ENCODE measurements around the gene CLCN6. TPM values are rescaled to one million over a fixed set of nuclear protein-coding genes. Genes with fewer than 3 reads are reported as not detected.
"Not testable (repeated sequence)": the region's sequence is repeated elsewhere in the genome, so short reads cannot be mapped to it uniquely, and the experiment has no call there.

The CLCN6 gene
- total RNA-seq, 1 donor from 2014 or later, result 16.1 TPM

DNA sequence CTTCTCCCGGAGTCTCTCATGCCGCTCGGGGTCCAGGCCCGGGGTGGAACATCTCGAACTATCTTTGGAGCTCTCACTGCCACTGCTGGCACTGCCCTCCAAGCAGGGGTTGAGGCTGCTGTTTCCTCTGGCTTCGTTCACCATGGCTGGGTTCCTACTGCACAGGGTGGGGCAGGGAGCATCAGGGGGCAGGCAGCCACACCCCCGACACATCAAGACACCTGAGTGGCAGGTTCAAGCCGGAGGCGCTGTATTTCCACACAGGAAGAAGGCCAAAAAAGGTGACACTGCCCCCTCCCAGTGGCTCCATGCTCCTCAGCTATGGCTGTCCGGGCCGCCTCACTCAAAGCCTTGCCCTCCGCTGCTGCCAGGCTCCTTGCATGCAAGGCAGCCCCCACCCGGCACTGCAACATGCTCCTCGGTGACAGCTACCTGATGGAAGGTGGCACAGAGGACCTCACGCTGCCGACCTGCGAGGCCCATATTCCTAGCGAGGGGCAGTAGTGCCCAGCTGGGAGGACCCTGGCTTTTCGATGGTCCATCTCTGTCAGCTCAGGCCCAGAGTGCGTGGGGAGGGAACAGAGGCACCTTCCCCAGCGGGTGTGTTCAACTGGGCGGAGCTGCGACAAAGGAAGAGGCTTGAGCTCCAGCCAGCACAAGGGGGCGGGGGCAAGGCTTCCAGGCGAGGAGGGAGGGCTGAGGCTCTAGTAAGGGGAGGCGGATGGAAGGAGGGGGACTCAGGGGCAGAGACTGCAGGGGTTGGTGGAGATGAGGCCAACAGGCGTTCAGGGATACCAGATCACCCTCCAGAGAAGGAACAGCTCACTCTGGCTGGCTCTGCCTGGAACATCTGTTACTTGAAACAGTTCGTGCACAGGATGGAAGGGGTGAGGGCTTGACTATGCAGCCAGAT is 2.8 kb upstream of the CLCN6 start:
- Histone ChIP-seq H3K27ac (replicated peaks) (peak overlapping the region; percentile 98), H3K4me3 (peak overlapping the region; percentile 80), H3K36me3 (peaks cover 33% of the 10 kb centered on the region), H3K9me3 (replicated peaks) (no peaks in the 10 kb centered on the region), H3K27me3 (ENCODE audit: low read depth) (no peaks in the 10 kb centered on the region), H3K4me1 (peaks cover 91% of the 10 kb centered on the region)
- intact Hi-C loops (cut with micrococcal nuclease), result no loop called here
- TF ChIP-seq, protein P1, sequence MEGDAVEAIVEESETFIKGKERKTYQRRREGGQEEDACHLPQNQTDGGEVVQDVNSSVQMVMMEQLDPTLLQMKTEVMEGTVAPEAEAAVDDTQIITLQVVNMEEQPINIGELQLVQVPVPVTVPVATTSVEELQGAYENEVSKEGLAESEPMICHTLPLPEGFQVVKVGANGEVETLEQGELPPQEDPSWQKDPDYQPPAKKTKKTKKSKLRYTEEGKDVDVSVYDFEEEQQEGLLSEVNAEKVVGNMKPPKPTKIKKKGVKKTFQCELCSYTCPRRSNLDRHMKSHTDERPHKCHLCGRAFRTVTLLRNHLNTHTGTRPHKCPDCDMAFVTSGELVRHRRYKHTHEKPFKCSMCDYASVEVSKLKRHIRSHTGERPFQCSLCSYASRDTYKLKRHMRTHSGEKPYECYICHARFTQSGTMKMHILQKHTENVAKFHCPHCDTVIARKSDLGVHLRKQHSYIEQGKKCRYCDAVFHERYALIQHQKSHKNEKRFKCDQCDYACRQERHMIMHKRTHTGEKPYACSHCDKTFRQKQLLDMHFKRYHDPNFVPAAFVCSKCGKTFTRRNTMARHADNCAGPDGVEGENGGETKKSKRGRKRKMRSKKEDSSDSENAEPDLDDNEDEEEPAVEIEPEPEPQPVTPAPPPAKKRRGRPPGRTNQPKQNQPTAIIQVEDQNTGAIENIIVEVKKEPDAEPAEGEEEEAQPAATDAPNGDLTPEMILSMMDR (IDR thresholded peaks at IDR 0.05; ENCODE audit: borderline replicate concordance), result no peak
- peak; percentile 95 for DNase-seq

DNA sequence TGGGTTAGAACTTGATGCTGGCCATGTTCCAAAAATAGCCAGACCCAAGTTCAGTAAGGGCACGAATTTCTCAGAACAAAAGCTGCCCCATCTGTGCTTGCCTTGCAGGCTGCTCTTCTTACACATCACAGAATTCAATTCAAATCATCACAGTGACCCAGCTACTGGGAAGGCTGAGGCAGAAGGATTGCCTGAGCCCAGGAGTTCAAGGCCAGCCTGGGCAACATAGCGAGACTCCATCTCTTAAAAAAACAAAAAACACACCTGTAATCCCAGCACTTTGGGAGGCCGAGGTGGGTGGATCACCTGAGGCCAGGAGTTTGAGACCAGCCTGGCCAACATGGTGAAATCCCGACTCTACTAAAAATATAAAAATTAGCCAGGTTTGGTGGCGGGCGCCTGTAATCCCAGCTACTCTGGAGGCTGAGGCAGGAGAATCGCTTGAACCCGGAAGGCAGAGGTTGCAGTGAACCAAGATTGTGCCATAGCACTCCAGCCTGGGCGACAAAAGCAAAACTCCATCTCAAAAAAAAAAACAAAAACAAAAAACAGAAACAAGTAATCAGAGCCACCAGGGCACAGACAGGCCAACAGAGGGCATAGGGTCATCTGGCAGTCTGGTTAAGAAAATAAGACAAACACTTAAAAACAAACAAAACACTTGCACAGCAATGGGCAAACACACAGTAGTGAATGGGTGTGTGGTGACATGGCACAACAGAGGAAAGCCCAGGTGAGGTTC is 1.9 kb upstream of the CLCN6 start:
- H3K27me3 ChIP-seq (ENCODE audit: low read depth); intact Hi-C loops (cut with micrococcal nuclease); DNase-seq; H3K9me3 ChIP-seq (replicated peaks): not testable (repeated sequence)
- Histone ChIP-seq H3K36me3 (peaks cover 30% of the 10 kb centered on the region), H3K27ac (replicated peaks) (peak overlapping the region; percentile 98), H3K4me1 (peaks cover 89% of the 10 kb centered on the region), H3K4me3 (peak overlapping the region; percentile 80)

DNA sequence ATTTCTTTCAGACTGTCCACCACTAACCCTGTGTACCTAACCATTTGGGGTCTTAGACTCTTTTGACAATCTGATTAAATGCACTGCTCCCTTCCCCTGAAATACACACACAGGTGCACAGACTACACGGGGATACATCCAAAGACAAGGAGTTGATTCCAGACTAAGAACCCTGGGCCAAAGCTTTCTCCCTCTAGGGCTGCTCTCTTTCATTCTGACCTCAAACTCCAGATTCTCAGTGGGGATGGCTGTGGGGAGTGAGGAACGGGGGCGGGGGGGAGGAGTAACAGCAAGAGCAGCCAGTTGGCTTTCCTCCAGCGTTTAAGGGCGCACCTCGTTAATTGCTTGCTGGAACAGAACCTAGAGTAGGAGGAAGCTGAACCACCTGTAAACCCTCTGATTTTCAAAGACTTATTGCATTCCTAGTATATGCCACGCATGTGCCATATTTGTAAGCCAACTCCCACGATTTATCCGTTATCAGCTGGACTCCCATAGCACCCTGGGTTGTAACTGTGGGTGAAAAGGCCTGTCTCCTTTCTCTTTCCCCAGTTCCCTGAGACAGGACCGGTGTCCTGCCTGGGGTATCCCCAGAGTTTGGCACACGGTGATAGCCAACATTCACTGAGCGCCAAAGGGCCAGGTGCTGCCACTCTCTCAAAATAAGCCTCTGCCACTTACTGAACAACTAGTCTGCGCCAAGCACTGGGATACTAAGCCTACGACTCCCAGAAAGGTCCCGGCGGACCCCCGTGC is 1.1 kb upstream of the CLCN6 start:
- TF ChIP-seq, protein P1 (IDR thresholded peaks at IDR 0.05; ENCODE audit: borderline replicate concordance), result no peak
- intact Hi-C loops (cut with micrococcal nuclease), result no loop called here
- peaks cover 30% of the 10 kb centered on the region for H3K36me3 ChIP-seq
- no peaks in the 10 kb centered on the region for H3K9me3 ChIP-seq (replicated peaks)
- H3K27me3 ChIP-seq (ENCODE audit: low read depth), result no peaks in the 10 kb centered on the region
- H3K4me1 ChIP-seq, result peaks cover 89% of the 10 kb centered on the region
- peak overlapping the region; percentile 80 for H3K4me3 ChIP-seq
- H3K27ac ChIP-seq (replicated peaks), result peak overlapping the region; percentile 98
- DNase-seq, result peak; percentile 68

DNA sequence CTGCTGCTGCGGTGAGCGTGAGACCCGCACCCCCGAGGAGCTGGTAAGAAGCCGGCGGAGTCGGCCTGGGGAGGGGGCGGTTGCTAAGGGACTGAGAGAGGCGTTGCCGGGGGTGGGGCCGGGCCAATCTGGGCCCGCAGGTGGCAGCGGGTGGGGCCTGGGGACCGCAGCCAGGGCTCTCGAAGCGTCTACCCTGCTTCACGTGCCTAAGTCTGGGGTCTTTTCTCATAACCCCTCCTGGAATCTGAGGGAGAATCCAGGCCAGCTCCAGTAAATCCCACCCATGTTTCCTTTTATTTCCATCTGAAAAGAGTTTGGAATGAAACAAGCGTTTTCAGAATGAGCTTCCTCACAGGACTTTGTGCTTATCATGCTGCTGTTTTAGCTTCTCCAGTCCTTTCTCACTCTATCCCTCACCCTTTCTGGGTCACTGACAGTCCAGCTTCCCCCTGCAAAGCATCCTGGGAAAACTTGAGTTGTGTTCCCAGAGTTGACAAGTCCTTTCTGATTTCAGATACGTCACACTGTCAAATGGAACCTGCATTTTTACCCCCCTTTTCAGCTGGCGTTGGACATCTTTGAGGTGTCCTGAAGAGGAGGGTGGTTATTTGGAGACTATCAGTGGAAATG is 431 bp downstream of the CLCN6 start:
- intact Hi-C loops (cut with micrococcal nuclease), result no loop called here
- DNase-seq, result no peak
- Histone ChIP-seq H3K36me3 (peaks cover 28% of the 10 kb centered on the region), H3K27ac (replicated peaks) (peak overlapping the region; percentile 98), H3K4me3 (peak overlapping the region; percentile 80), H3K27me3 (ENCODE audit: low read depth) (no peaks in the 10 kb centered on the region), H3K4me1 (peaks cover 73% of the 10 kb centered on the region), H3K9me3 (replicated peaks) (no peaks in the 10 kb centered on the region)
- TF ChIP-seq, protein P1 (IDR thresholded peaks at IDR 0.05; ENCODE audit: borderline replicate concordance), result no peak

DNA sequence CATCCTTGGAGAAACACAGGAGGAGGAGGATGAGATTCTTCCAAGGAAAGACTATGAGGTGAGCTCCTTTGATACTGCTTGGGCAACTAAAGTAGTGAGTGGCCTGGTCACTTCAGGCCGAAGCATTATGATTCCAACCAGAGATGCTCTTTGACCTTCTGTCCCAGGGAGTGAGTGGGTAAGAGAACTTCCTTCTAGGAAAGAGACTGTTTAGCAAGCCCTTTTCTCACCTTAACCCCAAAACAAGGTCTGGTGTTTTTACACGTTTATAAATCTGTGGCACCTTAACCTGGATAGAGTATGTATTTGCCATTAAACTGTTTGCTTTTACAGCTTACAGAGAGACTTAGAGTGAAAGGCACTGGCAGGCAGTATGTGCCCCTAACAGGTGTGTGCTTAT is 1.1 kb downstream of the CLCN6 start:
- DNase-seq, result no peak
- intact Hi-C loops (cut with micrococcal nuclease), result no loop called here
- peak overlapping the region; percentile 98 for H3K27ac ChIP-seq (replicated peaks)
- H3K9me3 ChIP-seq (replicated peaks), result no peaks in the 10 kb centered on the region
- H3K4me1 ChIP-seq, result peaks cover 66% of the 10 kb centered on the region
- peaks cover 34% of the 10 kb centered on the region for H3K36me3 ChIP-seq
- peak overlapping the region; percentile 80 for H3K4me3 ChIP-seq
- no peaks in the 10 kb centered on the region for H3K27me3 ChIP-seq (ENCODE audit: low read depth)
- TF ChIP-seq, protein P1 (IDR thresholded peaks at IDR 0.05; ENCODE audit: borderline replicate concordance), result no peak

Measured in left ventricle myocardium inferior (tissue), 1 donor.